ENCODE data around the gene IGSF10. TPM values are rescaled to one million over a fixed set of nuclear protein-coding genes. Genes with fewer than 3 reads are reported as not detected.

IGSF10 gene
- total RNA-seq, 4 donors from 2014 or later = 3.5 to 14.9 (median 7.0) TPM

DNA sequence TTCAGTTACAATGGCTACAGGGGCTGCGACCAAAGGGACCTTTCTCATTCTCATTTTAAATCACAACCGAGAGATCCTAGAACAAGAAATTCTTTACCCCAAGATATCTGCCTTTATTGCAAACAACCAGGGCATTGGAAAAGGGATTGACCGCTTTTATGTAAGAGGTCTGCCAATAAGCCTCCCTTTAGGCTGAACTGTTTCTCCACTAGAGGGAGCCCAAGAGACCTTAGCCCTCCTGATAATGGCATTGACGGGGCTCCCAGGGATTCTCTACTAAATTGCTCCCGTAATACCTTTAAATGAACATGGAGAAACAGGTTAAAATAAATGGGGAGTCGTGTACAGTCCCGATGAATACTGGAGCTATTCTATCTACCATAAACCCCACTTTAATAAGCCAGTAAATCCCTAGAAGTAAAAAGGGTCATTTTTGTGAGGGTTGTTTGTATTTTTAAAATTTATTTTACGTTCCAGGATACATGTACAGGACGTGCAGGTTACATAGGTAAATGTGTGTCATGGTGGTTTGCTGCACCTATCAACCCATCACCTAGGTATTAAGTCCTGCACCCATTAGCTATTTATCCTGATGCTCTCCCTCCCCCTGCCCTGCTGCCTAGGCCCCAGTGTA lies 7.5 kb upstream of the IGSF10 start:
- intact Hi-C loops (cut with DNase I; ENCODE audit: low total_unique reads) = no loop called here

DNA sequence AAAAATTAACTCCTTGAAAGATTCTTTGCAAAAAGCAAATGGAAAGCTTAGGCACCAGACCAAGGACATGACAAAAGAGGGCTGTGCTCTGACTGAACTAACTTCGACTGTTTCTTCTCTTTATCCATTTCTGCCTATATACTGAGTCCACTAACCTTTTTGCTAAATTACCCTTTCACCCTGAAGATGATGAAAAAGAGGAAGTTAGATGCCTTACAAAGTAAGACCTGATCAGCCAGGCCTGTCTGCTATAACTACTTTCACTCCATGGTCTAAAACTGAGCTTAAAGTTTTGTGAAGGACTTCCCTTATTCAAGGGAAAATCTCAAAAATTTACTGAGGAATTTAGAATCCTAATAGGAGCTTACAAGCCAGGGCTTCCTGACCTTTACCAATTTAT lies 6.2 kb upstream of the IGSF10 start:
- H3K9me3 ChIP-seq = no peaks in the 10 kb centered on the region
- no peak overlapping the region for H3K27ac ChIP-seq
- no peak for TF ChIP-seq POLR2A (IDR thresholded peaks at IDR 0.05)
- no peaks in the 10 kb centered on the region for H3K27me3 ChIP-seq
- H3K36me3 ChIP-seq = no peaks in the 10 kb centered on the region
- DNase-seq = no peak
- H3K4me1 ChIP-seq = no peaks in the 10 kb centered on the region
- intact Hi-C loops (cut with DNase I; ENCODE audit: low total_unique reads) = no loop called here
- H3K4me3 ChIP-seq = no peak overlapping the region

More for the DNA sequence above, 7.5 kb upstream of the IGSF10 start:
- no peak for DNase-seq
- Histone ChIP-seq H3K4me3 (no peak overlapping the region), H3K27ac (no peak overlapping the region), H3K4me1 (no peaks in the 10 kb centered on the region), H3K9me3 (no peaks in the 10 kb centered on the region), H3K36me3 (no peaks in the 10 kb centered on the region), H3K27me3 (no peaks in the 10 kb centered on the region)
- TF ChIP-seq, protein P1, sequence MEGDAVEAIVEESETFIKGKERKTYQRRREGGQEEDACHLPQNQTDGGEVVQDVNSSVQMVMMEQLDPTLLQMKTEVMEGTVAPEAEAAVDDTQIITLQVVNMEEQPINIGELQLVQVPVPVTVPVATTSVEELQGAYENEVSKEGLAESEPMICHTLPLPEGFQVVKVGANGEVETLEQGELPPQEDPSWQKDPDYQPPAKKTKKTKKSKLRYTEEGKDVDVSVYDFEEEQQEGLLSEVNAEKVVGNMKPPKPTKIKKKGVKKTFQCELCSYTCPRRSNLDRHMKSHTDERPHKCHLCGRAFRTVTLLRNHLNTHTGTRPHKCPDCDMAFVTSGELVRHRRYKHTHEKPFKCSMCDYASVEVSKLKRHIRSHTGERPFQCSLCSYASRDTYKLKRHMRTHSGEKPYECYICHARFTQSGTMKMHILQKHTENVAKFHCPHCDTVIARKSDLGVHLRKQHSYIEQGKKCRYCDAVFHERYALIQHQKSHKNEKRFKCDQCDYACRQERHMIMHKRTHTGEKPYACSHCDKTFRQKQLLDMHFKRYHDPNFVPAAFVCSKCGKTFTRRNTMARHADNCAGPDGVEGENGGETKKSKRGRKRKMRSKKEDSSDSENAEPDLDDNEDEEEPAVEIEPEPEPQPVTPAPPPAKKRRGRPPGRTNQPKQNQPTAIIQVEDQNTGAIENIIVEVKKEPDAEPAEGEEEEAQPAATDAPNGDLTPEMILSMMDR (IDR thresholded peaks at IDR 0.05) = peak; percentile 39 to 64 (median 61)
- TF ChIP-seq POLR2A (IDR thresholded peaks at IDR 0.05) = no peak

DNA sequence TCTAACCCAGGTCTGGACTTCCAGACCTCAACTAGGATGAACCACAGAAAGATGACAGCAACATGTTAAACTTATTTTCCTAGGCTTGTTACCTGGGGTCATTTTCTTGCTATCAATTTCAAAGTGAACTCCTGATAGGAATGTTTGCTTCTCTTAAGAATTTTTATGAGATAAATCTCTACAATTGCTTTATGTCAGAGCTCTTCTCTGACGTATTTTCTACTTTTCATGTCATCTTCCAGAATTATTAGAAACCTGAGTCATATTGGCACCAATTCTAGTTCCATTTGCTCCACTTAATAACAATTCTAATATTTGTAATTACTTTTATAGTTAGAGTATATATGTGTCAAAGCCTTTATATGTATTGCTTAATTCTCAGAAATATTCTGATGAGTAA lies 2.1 kb upstream of the IGSF10 start:
- TF ChIP-seq POLR2A (IDR thresholded peaks at IDR 0.05) = no peak
- TF ChIP-seq, protein P1 (IDR thresholded peaks at IDR 0.05) = no peak
- no peak for DNase-seq
- no peaks in the 10 kb centered on the region for H3K27me3 ChIP-seq
- intact Hi-C loops (cut with DNase I; ENCODE audit: low total_unique reads) = no loop called here
- no peak overlapping the region for H3K27ac ChIP-seq
- H3K36me3 ChIP-seq = no peaks in the 10 kb centered on the region
- H3K4me3 ChIP-seq = no peak overlapping the region
- H3K9me3 ChIP-seq = no peaks in the 10 kb centered on the region
- H3K4me1 ChIP-seq = no peaks in the 10 kb centered on the region

DNA sequence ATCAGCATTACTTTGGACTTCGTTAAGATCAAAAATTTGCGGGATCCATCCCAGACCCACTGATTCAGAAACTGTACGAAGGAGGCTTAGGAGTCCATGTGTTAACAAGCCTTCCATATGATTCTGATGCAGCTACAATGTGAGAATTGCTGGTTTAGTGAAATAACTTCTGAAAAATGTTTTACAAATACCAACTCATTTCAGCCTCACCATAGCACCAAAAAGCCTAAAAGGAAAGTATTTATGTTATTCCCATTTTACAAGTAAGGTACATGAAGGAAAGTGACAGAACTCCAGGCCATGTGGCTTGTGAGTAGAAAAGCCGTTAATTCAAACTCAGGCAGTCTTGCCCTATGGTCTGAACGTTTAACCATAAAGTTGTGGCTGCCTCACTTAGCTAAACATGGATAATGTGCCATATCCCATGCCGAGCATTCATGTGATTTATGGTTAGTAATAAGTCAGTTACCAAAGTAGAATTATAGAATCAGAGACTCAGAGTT lies 1.5 kb upstream of the IGSF10 start:
- Histone ChIP-seq H3K4me1 (no peaks in the 10 kb centered on the region), H3K9me3 (no peaks in the 10 kb centered on the region), H3K4me3 (no peak overlapping the region), H3K36me3 (no peaks in the 10 kb centered on the region), H3K27ac (no peak overlapping the region), H3K27me3 (no peaks in the 10 kb centered on the region)
- TF ChIP-seq POLR2A (IDR thresholded peaks at IDR 0.05) = no peak
- TF ChIP-seq, protein P1 (IDR thresholded peaks at IDR 0.05) = no peak
- DNase-seq = no peak
- intact Hi-C loops (cut with DNase I; ENCODE audit: low total_unique reads) = no loop called here

DNA sequence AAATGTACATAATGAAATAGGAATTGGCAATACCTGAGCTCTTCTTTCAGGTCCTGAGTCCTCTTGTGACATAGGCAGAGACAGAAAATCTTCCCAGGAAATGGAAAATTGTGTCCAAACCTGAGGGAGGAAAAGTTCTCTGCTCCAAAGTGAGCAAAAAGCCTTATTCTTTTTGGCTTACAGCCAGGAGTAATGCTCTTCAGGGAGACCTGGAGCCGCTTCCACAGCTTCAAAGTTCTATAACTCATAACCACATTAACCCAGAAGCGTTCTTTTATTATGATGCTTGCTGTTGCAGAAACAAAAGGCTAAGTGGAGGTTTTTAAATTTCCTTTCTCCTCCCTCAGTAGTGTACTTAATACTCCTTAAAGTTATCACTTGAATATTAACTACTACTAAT lies 633 bp downstream of the IGSF10 start:
- intact Hi-C loops (cut with DNase I; ENCODE audit: low total_unique reads) = no loop called here
- TF ChIP-seq, protein P1 (IDR thresholded peaks at IDR 0.05) = no peak
- no peak for TF ChIP-seq POLR2A (IDR thresholded peaks at IDR 0.05)
- no peak for DNase-seq
- Histone ChIP-seq H3K36me3 (no peaks in the 10 kb centered on the region), H3K27me3 (no peaks in the 10 kb centered on the region), H3K4me1 (no peaks in the 10 kb centered on the region), H3K4me3 (peak overlapping the region in 1 of 2 donors; percentile 50), H3K9me3 (no peaks in the 10 kb centered on the region), H3K27ac (no peak overlapping the region)

Data from uterus (tissue), 4 donors.